ENCODE measurements around the gene RPL39. TPM values are rescaled to one million over a fixed set of nuclear protein-coding genes. Genes with fewer than 3 reads are reported as not detected.
A peak's percentile ranks its signal among the peaks of the same experiment; 100 is the strongest.
"Not testable (repeated sequence)": the region's sequence is repeated elsewhere in the genome, so short reads cannot be mapped to it uniquely, and the experiment has no call there.

RPL39 gene
- total RNA-seq, 2 donors from 2014 or later, result 1,432 to 3,550 TPM

DNA sequence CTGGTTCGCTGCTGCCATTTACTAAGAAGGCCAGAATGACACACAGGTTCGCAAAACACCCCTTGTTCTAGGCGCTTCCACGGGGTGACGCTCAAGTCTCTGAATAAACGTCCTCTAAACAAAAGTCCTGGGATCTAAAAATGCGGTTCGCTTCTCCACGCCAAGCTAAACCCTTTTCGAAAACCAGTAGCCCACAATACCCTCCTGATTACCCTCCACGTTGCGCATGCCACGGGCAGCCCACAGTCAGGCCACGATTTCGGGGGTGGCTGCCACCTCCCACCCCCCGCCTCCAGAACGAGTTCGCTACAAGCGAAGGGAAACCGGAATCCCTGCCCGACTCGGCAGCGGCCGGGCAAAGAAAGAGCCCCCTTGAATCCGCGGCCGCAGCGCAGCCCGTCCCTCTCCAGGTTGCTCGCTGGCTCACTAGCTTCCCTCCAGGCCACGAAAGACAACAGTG is 423 bp downstream of the RPL39 start:
- Histone ChIP-seq H3K4me1 (peaks cover 0 to 15% of the 10 kb centered on the region in 2 donors), H3K27me3 (no peaks in the 10 kb centered on the region), H3K4me3 (peak overlapping the region; percentile 60 to 67)

DNA sequence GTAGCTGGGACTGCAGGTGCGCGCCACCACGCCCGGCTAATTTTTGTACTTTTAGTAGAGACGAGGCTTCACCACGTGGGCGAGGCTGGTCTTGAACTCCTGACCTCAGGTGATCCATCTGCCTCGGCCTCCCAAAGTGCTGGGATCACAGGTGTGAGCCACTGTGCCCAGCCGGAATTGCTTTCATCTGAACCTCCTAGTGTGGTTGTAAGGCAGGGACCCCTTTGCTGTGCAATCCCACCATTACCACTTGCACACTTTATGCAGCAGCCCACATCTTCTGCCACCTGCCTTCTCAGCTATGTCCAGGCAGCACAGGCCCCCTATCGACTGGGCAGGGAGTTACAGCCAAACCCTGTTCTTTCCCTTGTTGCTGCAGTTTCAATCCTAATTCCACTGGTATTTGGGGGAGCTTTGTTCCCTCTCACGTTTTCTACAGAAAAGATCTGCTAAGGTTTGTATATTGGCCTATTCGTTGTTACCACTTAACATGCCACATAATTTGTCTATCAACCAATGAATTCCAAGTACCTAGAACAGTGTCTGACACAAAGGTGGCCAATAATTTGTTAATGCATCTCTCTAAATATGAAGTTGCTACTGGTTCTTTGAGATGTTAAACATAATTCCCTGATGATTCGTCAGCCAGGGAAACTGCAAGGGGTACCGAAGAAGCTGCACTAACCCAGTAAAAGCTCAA is 6.5 kb downstream of the RPL39 start:
- no peaks in the 10 kb centered on the region for H3K27me3 ChIP-seq
- DNase-seq (ENCODE audit: low spot score), result no peak
- H3K4me3 ChIP-seq, result no peak overlapping the region
- peaks cover 33% of the 10 kb centered on the region for H3K36me3 ChIP-seq
- H3K4me1 ChIP-seq, result peaks cover 0 to 15% of the 10 kb centered on the region in 2 donors
- TF ChIP-seq, protein P1, sequence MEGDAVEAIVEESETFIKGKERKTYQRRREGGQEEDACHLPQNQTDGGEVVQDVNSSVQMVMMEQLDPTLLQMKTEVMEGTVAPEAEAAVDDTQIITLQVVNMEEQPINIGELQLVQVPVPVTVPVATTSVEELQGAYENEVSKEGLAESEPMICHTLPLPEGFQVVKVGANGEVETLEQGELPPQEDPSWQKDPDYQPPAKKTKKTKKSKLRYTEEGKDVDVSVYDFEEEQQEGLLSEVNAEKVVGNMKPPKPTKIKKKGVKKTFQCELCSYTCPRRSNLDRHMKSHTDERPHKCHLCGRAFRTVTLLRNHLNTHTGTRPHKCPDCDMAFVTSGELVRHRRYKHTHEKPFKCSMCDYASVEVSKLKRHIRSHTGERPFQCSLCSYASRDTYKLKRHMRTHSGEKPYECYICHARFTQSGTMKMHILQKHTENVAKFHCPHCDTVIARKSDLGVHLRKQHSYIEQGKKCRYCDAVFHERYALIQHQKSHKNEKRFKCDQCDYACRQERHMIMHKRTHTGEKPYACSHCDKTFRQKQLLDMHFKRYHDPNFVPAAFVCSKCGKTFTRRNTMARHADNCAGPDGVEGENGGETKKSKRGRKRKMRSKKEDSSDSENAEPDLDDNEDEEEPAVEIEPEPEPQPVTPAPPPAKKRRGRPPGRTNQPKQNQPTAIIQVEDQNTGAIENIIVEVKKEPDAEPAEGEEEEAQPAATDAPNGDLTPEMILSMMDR (IDR thresholded peaks at IDR 0.05), result peak in 1 of 2 donors; percentile 40
- no peak overlapping the region for H3K27ac ChIP-seq
- H3K9me3 ChIP-seq, result no peaks in the 10 kb centered on the region

More for the DNA sequence above, 423 bp downstream of the RPL39 start:
- DNase-seq (ENCODE audit: low spot score), result no peak
- Histone ChIP-seq H3K36me3 (peaks cover 21% of the 10 kb centered on the region), H3K27ac (peak overlapping the region; percentile 93 to 95), H3K9me3 (no peaks in the 10 kb centered on the region)
- TF ChIP-seq, protein P1 (IDR thresholded peaks at IDR 0.05), result no peak

DNA sequence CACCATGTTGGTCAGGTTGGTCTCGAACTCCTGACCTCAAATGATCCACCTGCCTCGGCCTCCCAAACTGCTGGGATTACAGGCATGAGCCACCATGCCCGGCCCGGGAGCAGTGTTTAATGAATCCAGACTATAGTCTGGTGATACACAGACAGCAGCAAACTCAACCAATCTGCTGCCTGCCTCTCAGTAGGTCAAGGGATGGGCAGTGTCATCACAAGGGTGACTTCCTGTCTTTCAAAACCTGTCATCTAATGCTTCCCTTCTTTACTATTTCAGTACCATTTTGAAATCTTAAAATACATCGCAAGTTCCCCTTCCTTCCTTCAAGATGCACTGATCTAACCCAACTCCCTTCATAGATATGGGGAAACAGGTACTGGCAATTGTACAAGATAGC is 8.4 kb downstream of the RPL39 start:
- H3K9me3 ChIP-seq, result no peaks in the 10 kb centered on the region
- H3K27me3 ChIP-seq, result no peaks in the 10 kb centered on the region
- no peak for DNase-seq (ENCODE audit: low spot score)
- no peak overlapping the region for H3K4me3 ChIP-seq
- no peak overlapping the region for H3K27ac ChIP-seq
- TF ChIP-seq, protein P1 (IDR thresholded peaks at IDR 0.05), result no peak
- peaks cover 17% of the 10 kb centered on the region for H3K36me3 ChIP-seq
- H3K4me1 ChIP-seq, result no peaks in the 10 kb centered on the region

DNA sequence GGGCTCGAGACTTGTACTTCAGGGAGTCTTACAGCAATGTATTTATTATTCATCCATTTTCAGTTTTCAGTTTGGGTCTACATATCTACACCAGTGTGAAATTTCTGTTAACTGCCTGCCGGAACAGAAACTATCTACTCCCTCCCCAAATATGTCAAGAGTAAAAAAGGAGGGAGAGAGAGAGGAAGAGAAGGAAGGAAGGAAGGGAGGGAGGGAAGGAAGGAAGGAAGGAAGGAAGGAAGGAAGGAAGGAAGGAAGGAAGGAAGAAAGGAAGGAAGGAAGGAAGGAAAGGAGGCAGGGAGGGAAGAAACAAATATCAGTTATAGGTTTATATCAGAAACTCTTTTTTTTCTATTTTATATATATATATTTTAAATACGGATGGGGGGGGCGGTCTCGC is 12.6 kb downstream of the RPL39 start:
- no peaks in the 10 kb centered on the region for H3K27me3 ChIP-seq
- no peaks in the 10 kb centered on the region for H3K36me3 ChIP-seq
- H3K4me1 ChIP-seq, result no peaks in the 10 kb centered on the region
- no peak overlapping the region for H3K4me3 ChIP-seq
- TF ChIP-seq, protein P1 (IDR thresholded peaks at IDR 0.05), result no peak
- H3K9me3 ChIP-seq, result no peaks in the 10 kb centered on the region
- no peak overlapping the region for H3K27ac ChIP-seq
- DNase-seq (ENCODE audit: low spot score), result no peak

DNA sequence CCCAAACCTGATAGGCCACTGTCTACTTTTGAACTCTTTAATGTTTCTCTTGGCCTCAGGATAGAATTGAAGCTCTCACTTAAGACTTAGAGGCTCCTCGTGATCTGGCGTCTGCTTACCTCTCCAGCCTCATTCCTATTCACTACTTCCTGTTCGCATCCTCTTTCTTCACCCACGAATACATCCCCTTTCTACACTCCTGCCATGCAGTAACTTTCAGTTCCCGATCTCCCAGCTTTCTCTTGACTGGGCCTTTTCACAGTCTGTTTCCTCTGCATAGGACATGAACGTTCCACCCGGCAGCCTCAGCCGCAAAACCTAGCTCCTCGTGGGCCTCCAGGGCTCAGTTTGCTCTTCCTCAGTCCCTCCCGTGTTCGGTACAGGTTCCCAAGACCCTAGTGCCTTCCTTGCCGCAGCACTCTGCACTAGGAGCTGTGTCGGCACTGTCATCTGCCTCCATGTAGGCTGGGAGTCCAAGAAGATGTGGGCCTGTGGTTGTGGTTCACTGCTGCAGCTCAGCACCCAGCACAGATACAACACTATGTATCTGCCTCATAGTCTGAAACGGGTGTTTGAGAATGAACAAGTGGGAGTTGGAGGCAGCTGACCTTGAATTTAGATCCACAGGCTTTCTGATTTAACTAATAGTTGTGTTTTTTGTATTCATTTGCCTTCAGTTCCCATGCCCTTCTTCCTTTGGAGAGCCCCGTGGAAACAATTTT is 15.8 kb downstream of the RPL39 start:
- TF ChIP-seq, protein P1 (IDR thresholded peaks at IDR 0.05), result no peak
- H3K4me3 ChIP-seq, result no peak overlapping the region
- no peaks in the 10 kb centered on the region for H3K4me1 ChIP-seq
- no peak overlapping the region for H3K27ac ChIP-seq
- H3K27me3 ChIP-seq, result no peaks in the 10 kb centered on the region
- no peaks in the 10 kb centered on the region for H3K36me3 ChIP-seq
- H3K9me3 ChIP-seq, result no peaks in the 10 kb centered on the region
- no peak for DNase-seq (ENCODE audit: low spot score)

DNA sequence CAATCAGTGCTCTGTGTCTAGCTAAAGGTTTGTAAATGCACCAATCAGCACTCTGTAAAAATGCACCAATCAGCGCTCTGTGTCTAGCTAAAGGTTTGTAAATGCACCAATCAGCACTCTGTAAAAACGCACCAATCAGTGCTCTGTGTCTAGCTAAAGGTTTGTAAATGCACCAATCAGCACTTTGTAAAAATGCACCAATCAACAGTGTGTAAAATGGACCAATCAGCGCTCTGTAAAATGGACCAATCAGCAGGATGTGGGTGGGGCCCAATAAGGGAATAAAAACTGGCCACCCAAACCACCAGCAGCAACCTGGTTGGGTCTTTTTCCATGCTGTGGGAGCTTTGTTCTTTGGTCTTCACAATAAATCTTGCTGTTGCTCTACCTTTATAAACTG is 22.0 kb downstream of the RPL39 start:
- not testable (repeated sequence) for H3K9me3 ChIP-seq; DNase-seq (ENCODE audit: low spot score); H3K27me3 ChIP-seq; H3K4me1 ChIP-seq; H3K27ac ChIP-seq; H3K36me3 ChIP-seq; H3K4me3 ChIP-seq

DNA sequence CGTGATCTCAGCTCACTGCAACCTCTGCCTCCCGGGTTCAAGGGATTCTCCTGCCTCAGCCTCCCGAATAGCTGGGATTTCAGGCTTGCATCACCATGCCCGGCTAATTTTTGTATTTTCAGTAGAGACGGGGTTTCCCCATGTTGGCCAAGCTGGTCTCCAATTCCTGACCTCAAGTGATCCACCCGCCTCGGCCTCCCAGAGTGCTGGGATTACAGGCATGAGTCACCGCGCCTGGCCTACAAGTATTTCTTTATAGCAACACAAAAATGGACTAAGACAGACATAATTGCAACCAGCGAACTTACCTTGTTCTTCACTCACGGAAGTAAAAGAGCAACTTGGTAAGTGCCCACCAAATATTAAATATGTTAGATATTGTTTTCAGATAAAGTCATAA is 23.0 kb downstream of the RPL39 start:
- H3K27me3 ChIP-seq; H3K27ac ChIP-seq; H3K36me3 ChIP-seq; H3K4me3 ChIP-seq; H3K4me1 ChIP-seq; DNase-seq (ENCODE audit: low spot score); H3K9me3 ChIP-seq: not testable (repeated sequence)

All from right atrium auricular region (tissue), 2 donors.